HG03378 (cell line): ENCODE measurements around the gene TSPAN3.

Experiments
- ATAC-seq: cut with Tn5 transposase; IDR thresholded peaks from one replicate; pipeline ENCODE4 v1.9.1; 2021; ENCODE audit warnings: mild to moderate bottlenecking, moderate library complexity; ENCODE audit not compliant: unreplicated experiment

The TSPAN3 gene

GRCh38 chr15:76991741-76992645 is 78.9 kb downstream of the TSPAN3 start:
- ATAC-seq, result no peak
